ENCODE measurements around the gene ARHGEF6. TPM values are rescaled to one million over a fixed set of nuclear protein-coding genes. Genes with fewer than 3 reads are reported as not detected.

Gene ARHGEF6
- total RNA-seq, 1 donor from 2014 or later, result 84.1 TPM

DNA sequence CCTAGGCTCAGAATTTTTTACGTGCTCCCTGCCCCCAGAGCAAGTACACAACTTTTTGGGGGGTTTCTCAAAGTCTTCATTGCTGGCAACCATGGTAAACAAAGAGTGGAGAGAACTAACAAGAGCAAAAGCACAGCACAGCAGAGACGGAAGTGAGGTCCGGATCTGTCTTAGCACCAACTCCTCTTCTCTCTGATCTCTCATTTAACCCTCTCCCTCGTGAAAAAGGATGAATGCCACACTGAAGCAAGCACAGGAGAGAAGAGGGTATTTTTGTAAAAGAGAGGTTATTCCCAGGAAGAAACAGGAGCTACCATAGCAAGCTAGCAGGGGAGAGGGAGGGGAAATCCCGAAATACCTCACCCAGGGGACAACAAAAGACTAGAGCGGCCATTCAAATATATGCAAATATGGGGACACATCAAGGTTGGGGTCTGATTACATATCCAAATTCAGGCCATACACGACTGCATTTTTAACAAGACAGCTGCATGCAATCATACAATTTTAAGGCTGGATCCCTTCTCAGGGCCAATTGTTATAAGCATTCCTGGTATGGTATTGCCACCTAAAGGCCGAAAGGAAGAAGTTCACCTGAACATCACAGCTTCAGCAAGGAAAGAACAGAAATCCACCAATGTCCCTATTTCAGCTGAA lies 86.2 kb downstream of the ARHGEF6 start:
- DNase-seq (ENCODE audit: low spot score), result no peak

DNA sequence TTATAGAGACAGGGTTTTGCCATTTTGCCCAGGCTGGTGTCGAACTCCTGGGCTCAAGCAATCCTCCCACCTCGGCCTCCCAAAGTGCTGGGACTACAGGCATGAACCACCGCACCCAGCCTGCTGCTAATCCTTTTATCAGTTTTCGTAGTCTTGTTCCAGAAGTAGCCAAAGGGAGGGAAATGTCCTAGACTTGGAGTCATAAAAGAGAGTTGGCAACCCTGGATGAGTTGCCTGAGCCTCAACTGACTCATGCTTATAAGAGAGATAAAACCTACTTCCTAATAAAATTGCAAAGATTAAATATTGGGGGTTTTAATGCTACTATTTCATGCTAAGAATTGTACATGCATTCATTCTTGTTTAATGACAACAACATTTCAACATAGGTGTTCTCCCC lies 88.5 kb downstream of the ARHGEF6 start:
- no peak for DNase-seq (ENCODE audit: low spot score)

DNA sequence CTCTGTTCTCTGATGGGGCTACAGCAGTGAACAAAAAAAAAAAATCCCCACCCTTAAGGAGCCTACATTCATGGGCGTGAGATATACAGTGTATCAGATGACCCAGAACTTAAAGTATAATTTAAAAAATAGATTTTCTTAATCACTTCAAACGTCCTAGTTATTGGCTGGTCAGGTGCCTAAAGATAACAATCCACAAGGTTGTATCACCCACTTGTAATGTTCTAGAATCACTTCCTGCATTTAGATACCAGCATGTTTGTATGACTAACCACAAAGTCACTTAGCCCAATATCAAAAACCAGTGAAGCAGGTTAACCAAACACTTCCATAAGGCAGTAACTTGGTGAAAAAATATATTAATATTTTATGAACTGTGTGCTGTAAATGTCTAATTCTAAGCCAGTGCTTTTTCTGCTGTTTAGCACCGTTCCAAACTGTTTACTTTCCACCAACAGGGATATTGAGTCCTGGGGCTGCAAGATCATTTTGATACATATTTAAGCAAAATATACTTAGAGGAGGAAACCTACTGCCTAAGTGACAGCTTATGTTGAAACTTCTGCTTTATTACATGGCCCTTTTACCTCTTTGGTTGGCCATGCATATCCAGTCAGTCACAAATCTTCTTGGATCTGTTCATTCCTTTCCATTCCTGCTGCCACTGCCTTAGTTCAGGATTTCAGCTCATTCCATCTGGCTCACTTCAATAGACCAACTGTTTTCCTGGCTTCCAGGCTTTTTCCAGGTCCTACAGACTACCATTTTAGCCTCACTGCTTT lies 89.5 kb downstream of the ARHGEF6 start:
- no peak for DNase-seq (ENCODE audit: low spot score)

DNA sequence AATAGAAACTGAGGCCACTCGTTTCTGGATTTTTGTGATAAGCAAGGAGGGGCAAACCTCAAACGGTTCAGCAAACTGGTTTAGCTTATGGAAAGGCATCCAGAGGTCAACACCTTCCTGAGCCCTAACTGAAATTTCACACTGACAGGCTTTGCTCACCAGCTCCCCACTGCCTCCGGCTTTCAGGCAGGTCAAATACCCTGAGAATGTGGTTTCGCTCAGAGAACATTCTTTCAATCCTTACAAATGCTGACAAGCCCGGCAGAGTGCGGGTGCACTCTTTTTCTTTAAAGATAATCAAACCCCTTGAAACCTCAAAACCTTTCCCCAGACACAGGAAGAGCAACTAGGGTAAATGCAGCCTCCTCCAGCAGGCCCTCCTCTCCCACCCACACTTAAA lies 91.3 kb downstream of the ARHGEF6 start:
- no peak for DNase-seq (ENCODE audit: low spot score)

DNA sequence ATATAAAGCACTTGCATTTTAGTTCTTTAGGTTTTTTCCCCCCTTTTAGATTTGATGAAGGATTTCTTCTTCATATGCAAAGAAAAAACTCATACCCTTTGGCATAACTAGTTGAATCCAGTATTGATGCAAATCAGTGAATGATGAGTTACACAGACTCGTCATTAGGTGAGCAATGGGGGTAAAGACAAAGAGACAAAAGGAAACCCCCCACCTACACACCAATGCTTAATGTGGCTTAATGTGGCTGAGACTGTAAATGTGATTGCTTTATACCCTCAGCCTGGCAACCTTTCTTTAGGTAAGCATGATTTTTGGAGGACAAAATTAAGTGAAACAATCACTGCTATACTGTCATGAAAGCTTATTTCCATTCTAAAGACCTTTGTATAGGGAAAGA lies 93.3 kb downstream of the ARHGEF6 start:
- no peak for DNase-seq (ENCODE audit: low spot score)

DNA sequence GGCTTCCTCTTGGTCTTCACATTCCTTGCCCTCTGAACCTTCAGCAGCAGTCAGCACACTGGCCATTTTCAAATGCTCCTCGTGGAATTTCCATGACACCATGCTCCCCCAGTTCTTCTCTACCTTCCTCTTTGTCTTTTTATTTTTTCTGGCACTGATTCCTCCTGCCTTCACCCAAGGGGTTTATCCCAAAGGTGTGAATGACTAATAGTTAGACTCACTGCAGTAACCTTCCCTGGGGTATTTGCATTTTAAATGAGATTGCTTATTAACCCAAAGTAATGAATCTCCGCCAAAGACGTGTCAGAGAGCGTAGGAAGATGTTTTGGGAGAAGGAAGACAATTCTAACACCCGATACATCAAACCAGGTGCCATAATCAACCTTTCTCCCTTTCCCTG lies 96.6 kb downstream of the ARHGEF6 start:
- DNase-seq (ENCODE audit: low spot score), result no peak

DNA sequence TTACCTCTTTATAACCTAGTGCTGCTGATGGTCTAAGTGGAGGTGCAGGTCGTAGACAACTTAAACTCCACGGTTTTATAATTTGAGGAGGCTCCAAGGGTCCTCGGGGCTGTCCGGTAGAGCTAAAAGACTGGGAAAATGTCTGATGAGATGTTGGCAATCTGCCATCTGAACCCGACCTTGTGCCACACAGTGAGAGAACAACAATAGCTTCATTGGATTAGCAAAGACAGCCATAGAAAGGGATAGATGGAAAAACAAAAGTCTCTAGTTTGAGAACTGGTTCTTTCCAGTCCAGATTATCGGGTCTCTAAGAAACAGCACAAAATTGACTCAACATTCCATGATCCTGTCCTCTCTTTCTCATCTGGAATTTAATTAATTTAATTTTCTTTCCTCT lies 101.2 kb downstream of the ARHGEF6 start:
- DNase-seq (ENCODE audit: low spot score), result no peak

DNA sequence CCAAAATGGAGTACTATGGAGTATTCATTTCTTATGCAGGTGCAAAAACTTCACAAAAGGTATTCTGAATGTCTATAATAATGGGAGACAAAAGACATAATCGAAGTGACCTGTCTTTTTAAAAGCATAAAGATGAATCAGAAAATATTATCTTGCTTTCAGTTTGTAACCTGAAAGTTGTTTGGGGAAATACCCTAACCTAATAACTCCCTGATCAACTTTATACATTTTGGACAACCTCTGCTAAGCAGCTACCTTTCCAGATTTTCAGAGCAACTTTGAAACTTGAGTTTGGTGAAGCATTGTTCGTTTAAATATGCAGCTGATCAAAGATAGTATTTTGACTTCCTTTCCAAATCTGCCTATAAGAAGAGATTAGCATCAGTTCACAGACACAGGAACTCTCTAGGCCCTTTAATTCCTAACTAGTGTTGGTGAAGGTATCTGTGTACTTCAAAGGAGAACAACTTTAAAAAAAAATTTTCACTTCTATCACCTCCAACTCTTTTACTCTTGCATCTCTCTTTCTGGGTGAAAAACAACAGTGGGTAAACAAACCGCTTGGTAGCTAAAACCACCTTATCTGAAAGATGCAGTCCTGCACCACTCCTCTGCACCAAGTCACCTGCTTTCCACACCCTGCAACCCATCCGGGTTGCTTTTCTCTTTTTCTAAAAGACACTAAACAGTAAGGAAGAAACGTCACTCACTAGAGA lies 106.3 kb downstream of the ARHGEF6 start:
- DNase-seq (ENCODE audit: low spot score), result no peak

DNA sequence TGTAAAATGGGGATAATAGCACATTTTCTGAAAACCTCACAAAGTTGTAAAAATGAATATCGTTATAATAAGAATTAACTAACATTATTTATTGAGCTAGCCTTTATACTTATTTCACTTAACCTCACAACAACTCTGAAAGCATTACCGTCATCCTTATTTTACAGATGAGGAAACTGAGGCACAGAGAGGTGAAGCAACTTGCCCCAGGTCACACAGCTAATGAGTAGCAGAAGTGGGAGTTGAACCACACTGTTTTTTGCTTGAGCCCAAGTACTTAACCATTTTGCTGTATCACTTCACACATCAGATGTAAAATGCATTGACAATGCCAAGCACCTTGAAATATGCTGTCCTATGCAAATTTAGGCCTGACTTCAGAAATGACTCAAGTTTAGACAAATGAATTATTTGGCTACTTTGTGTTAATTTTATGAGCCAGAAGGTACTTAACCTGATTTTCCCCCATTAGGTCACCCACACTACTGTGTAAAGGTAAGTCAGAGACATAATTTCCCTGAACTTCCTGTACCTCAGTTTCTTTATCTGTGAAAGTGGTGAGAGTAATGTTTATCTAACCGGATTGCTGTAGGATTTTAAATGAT lies 109.6 kb downstream of the ARHGEF6 start:
- no peak for DNase-seq (ENCODE audit: low spot score)

DNA sequence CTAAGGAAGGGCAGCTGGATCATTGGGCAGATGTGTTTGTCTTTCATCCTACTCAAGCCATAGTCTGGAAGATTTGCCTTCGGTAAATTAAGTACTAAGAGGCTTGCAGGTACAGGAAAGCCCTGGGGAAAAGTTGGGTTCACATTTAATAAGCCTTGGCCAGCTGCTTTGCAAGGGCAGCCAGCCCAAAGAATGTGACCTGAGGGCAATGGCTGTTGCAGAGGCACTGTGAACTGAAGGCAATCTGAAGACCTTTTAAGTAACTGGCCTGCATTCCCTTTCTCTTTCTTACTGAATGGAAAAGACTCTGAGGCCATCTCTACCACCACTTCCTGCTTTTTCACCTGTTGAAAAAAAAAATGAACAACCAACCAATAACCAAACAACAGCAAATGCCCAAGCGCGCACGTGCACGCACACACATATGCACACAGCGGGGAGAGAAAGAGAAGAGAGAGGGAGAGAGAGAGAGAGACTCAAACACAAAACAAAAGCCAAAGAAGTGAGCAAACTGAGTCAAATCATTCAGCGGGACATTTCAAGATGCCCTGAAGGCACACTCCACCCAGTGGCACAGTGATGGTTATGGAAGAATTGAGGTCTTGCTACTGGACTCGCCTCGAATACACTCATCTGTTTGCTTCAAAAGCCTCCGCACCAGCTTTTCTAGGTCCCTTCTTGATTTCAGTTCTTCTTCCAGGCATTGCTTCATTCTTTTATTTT lies 113.1 kb downstream of the ARHGEF6 start:
- DNase-seq (ENCODE audit: low spot score), result no peak

DNA sequence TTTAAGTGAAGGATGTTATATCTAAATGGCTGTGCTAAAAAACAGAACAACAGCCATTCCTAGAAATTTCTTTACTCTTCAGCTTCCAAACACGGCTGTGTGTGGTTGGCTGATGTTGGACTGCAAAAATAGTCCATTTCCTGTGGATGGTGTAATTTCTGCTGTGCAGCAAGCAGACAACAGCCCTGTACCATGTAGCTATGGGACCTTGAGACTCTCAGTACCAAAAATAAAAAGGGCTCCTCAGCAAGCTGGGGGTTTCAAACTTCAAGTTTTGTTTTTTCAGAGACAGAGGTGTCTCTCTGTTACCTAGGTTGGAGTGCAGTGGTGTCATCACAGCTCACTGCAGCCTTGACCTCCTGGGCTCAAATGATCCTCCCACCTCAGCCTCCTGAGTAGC lies 114.6 kb downstream of the ARHGEF6 start:
- DNase-seq (ENCODE audit: low spot score), result no peak

DNA sequence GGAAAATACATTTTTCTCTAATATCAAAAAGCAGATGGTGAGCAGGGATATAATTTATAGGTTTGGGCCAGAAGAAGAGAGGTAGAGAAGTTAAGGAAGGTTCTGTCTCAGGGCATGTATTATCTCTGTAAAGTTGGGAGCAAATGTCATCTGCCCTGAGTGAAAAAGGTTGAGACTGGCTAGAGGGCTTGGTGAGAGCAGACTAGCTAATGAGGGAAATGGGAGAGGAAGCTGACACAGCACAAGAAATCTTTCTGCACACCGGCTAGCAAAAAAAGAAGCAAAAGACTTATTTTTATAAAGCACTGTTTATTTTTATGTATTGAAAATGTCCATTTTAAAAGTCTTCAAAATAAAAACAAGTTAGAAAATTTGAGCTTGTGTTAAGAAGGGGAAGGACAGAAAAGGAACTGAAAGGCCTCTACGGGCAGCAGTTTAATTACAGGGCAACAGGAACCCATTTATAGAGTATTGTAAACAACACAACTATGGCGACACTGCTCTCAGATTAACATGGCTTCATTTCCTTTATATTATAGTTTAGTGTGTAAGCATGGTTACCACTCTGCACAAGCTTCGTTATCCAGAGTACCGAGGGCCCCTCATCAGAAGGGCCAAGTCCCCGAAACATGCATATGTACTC lies 115.4 kb downstream of the ARHGEF6 start:
- DNase-seq (ENCODE audit: low spot score), result no peak

DNA sequence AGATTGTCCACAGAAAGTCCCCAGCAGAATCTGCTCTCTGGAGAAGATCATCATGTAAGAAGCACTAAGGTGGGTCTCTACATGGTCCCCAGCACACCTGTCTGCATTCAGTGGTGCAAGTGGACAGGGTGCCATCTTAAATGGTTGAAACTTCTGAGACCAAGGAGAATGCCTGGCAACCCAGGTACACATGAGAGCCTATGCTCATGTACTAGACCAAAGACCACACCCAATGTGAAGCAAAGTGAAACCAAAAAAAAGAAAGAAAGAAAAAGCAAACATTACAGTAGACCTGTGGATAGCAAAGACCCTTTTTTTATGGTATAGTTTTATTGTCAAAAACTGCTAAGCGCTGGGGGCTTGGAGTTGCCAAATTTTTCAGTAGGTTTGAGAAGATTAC lies 117.8 kb downstream of the ARHGEF6 start:
- no peak for DNase-seq (ENCODE audit: low spot score)

DNA sequence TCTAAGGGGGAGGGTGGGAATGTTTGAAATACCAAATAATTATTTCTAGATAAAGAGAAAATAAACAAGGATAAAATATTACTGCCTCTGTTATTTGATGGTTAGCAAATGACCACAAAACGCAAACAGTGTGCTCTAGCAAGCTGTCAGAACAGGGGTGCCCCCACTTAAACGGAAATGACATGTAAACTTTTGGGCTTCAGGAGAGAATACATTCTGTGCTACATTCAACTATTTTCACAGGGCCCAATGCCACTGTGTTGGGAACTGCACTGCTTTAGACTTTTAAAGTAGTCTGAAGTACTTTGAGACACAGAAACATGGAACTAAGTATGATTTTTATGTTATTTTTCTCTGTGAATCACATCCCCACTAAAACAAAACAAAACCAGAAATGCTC lies 118.6 kb downstream of the ARHGEF6 start:
- no peak for DNase-seq (ENCODE audit: low spot score)

DNA sequence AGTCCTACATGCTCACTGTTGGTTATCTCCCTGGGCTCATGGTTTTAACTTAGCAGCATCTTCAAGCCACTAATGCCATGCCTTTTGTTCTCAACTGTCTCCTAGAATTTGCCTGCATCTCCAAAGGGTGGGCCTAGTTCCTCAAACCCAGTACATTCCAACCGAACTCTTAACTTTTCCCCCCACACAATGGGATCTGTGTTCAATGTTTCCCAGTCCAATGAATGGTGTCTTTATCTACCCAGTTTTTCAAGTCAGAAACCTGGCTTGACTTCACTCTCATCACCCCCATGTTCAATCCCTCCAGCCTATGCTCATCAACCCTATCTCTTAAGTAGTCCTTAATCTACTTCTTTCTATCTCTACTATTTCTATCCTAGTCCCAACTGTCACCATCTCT lies 119.8 kb downstream of the ARHGEF6 start:
- no peak for DNase-seq (ENCODE audit: low spot score)

DNA sequence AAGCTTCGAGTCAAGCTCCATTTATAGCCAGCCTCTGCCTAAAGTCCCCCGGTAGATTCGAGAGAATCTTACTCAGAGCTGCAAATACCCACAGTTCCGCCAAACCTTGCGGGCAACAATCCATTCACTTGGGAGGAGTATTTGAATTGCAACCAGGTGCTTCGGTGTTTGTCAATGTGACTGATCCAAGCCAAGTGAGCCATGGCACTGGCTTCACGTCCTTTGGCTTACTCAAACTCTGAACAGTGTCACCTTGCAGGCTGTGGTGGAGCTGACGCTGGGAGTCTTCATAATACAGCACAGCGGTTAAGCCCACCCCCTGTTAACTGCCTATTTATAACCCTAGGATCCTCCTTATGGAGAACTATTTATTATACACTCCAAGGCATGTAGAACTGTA lies 121.6 kb downstream of the ARHGEF6 start:
- DNase-seq (ENCODE audit: low spot score), result no peak

DNA sequence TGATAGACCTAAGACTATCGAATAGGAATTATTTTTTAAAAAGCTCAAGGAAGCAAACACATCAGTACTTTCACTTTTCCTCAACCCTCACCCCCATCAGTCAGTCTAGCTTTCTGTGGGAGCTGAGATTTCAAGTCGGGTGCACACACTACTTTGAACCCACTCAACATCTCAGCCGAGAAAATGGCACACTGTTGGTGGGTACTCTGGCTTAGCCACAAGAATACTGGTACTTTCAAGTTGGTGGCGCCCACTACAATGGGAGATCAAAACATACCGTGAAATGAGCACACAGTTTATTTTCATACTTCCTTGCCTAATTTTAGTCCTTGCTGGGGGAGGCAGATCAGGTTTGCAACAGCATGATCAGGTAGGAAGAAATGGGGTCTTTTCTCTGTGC lies 122.6 kb downstream of the ARHGEF6 start:
- DNase-seq (ENCODE audit: low spot score), result no peak

DNA sequence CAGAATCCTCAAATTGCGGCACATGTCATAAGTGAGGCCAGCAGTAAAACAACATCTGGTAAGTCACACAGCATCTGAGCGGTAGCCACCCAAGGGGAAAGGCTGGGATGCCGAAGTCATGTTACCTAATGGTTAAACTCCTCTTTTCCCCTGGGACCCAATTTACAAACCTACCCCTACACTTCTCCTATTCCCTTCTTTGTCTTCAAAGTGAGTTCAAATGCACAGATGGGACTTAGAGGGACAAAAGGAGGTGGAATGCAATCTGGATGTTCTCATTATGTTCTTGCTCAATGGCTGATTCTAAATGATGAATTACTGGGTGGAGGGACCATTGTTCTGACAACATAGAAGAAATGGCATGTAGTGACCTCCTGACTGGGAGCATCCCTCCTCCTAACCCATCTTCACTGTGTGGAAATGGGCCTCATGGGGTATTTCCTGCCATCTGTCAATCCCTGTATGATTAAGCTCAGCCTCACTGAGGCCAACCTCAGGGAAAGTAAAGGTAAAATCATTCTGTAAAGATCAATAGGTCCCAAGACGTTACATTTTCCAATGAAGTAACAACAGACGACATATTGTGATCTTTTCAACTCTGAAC lies 124.3 kb downstream of the ARHGEF6 start:
- DNase-seq (ENCODE audit: low spot score), result no peak

DNA sequence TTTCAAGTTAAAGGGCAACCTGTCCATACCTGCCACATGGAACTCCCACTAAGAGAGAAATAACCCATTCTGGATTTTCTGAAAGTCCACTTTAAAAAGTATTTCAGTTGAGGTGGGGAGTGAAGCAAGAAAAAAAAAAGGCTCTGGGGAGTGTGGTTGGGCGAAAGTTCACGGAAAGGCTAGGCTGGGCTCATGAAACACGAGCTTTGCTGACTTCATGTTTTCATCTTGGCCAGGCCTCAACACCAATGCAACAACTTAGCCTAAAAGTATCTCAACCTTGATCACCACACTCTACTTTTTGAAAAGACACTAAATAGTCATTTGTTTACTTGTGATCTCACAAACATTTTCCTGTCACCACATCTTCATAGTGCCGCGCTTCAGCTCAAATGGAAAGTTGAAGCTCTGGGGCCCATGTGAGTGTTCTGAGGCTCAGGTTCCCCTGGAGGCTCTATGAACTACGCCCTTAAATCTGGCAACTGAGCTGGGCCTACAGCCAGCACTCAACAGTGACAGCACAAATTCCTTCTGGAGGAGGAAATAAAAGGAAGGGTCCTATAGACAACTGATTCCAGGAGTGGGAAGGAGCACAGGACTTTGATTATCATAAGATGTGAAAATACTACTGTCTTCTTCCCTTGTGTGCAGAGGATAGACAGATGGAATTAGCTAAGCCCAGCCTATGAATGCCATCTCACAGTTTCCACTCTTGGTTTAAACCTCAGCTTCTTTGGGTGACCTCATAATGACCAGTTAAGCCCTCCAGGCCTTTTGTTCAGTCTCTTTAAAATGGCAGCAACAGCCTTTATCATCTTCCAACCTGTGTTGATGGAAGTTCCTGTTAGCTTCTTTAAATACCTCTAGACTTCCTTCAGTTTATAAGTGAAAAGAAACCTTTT lies 127.7 kb downstream of the ARHGEF6 start:
- no peak for DNase-seq (ENCODE audit: low spot score)

Measured in mesenteric fat pad (tissue), 1 donor.